HEK293 (cell line): ENCODE measurements around the gene COL25A1.

ENCODE experiments used
- CTCF ChIA-PET: fragments of 350-600 bp; formaldehyde crosslinking; extraction: SDS; loops from one replicate; lab custom pipeline; 2021; ENCODE audit warnings: antibody characterized with exemption; lab: Yijun Ruan, JAX
- POLR2A ChIA-PET: fragments of 300-600 bp; formaldehyde crosslinking; extraction: SDS; loops from one replicate; lab custom pipeline; 2020; ENCODE audit warnings: antibody characterized with exemption, inconsistent platforms; lab: Yijun Ruan, JAX
- H3K27ac ChIP-seq: fragments of 200-500 bp; sonication (Bioruptor generic); 2 replicates; pipeline ENCODE4 v1.5.1; 2014; ENCODE audit warnings: low read depth, low read length, control low read depth, inconsistent platforms; ENCODE audit errors: extremely low read depth
- H3K36me3 ChIP-seq, 2 experiments: fragments of 200-500 bp in 1 of 2; sonication (Bioruptor generic) in 1 of 2; 1 replicate in 1 of 2; 2 replicates in 1 of 2; pipeline ENCODE4 v1.5.1; 2014 to 2017; ENCODE audit warnings: inconsistent platforms in 2 of 2, low read length in 2 of 2; ENCODE audit not compliant: control insufficient read depth in 2 of 2, insufficient read depth in 1 of 2
- H3K4me1 ChIP-seq: fragments of 200-500 bp; sonication (Bioruptor generic); 2 replicates; pipeline ENCODE4 v1.5.1; 2014; ENCODE audit warnings: mild to moderate bottlenecking, low read length, inconsistent platforms; ENCODE audit not compliant: control insufficient read depth, insufficient read depth
- H3K4me3 ChIP-seq: 2 replicates; pipeline ENCODE4 v1.5.1; 2011; ENCODE audit warnings: low read depth, mild to moderate bottlenecking, control low read depth, low read length, moderate library complexity
- H3K9me3 ChIP-seq: fragments of 200-500 bp; sonication (Bioruptor generic); 2 replicates; pipeline ENCODE4 v1.5.1; 2014; ENCODE audit warnings: low read depth, low read length, inconsistent platforms; ENCODE audit not compliant: control insufficient read depth, insufficient read depth
- FEZF1 ChIP-seq: fragments of 450-650 bp; formaldehyde crosslinking; IDR thresholded peaks from 2 replicates; pipeline ENCODE4 v1.5.1; 2016; ENCODE audit warnings: missing biosample characterization, missing genetic modification characterization
- GLIS1 ChIP-seq: fragments of 450-650 bp; formaldehyde crosslinking; IDR thresholded peaks from 2 replicates; pipeline ENCODE4 v1.5.1; 2016; ENCODE audit warnings: missing biosample characterization, missing genetic modification characterization
- PRDM1 ChIP-seq: fragments of 450-650 bp; formaldehyde crosslinking; IDR thresholded peaks from 2 replicates; pipeline ENCODE4; 2016; ENCODE audit warnings: missing biosample characterization, missing genetic modification characterization
- SP2 ChIP-seq: fragments of 450-650 bp; formaldehyde crosslinking; IDR thresholded peaks from 2 replicates; pipeline ENCODE4 v1.5.1; 2016; ENCODE audit warnings: missing biosample characterization, missing genetic modification characterization
- ZNF157 ChIP-seq: fragments of 450-650 bp; formaldehyde crosslinking; IDR thresholded peaks from 2 replicates; pipeline ENCODE4 v1.5.1; 2016; ENCODE audit warnings: missing biosample characterization, missing genetic modification characterization
- ZNF280C ChIP-seq: fragments of 450-650 bp; formaldehyde crosslinking; IDR thresholded peaks from 2 replicates; pipeline ENCODE4 v1.5.1; 2016; ENCODE audit warnings: missing biosample characterization, missing genetic modification characterization
- ZNF48 ChIP-seq: fragments of 450-650 bp; formaldehyde crosslinking; IDR thresholded peaks from 2 replicates; pipeline ENCODE4 v1.5.1; 2016; ENCODE audit warnings: missing biosample characterization, missing genetic modification characterization
- ZNF488 ChIP-seq: fragments of 450-650 bp; formaldehyde crosslinking; IDR thresholded peaks from 2 replicates; pipeline ENCODE4 v1.5.1; 2016; ENCODE audit warnings: missing biosample characterization, missing genetic modification characterization
- ZNF561 ChIP-seq: fragments of 450-650 bp; IDR thresholded peaks from 2 replicates; pipeline ENCODE4 v1.5.1; 2018; ENCODE audit warnings: missing biosample characterization, missing genetic modification characterization, borderline replicate concordance
- ZNF580 ChIP-seq: fragments of 450-650 bp; formaldehyde crosslinking; IDR thresholded peaks from 2 replicates; pipeline ENCODE4 v1.5.1; 2016; ENCODE audit warnings: missing biosample characterization, missing genetic modification characterization
- ZNF639 ChIP-seq: fragments of 450-650 bp; formaldehyde crosslinking; IDR thresholded peaks from 2 replicates; pipeline ENCODE4 v1.5.1; 2016; ENCODE audit warnings: missing biosample characterization, missing genetic modification characterization
- ZNF660 ChIP-seq: fragments of 450-650 bp; IDR thresholded peaks from 2 replicates; pipeline ENCODE4 v1.5.1; 2018; ENCODE audit warnings: missing biosample characterization, mild to moderate bottlenecking, missing genetic modification characterization
- ZNF776 ChIP-seq: fragments of 450-650 bp; formaldehyde crosslinking; IDR thresholded peaks from 2 replicates; pipeline ENCODE4 v1.5.0; 2017; ENCODE audit warnings: missing biosample characterization, missing genetic modification characterization, borderline replicate concordance
- TF ChIP-seq, protein P1 (sequence below): fragments of 450-650 bp; formaldehyde crosslinking; IDR thresholded peaks from 2 replicates; pipeline ENCODE4 v1.5.1; 2016; ENCODE audit warnings: missing biosample characterization, missing genetic modification characterization

The COL25A1 gene

GRCh38 chr4:109040441-109040840 is 262.0 kb downstream of the COL25A1 start:
- Histone ChIP-seq H3K36me3 (no peaks in the 10 kb centered on the region), H3K9me3 (no peaks in the 10 kb centered on the region), H3K27ac (no peak overlapping the region), H3K4me3 (no peak overlapping the region), H3K4me1 (no peaks in the 10 kb centered on the region)
- CTCF ChIA-PET = no interaction called here
- TF ChIP-seq, protein P1, sequence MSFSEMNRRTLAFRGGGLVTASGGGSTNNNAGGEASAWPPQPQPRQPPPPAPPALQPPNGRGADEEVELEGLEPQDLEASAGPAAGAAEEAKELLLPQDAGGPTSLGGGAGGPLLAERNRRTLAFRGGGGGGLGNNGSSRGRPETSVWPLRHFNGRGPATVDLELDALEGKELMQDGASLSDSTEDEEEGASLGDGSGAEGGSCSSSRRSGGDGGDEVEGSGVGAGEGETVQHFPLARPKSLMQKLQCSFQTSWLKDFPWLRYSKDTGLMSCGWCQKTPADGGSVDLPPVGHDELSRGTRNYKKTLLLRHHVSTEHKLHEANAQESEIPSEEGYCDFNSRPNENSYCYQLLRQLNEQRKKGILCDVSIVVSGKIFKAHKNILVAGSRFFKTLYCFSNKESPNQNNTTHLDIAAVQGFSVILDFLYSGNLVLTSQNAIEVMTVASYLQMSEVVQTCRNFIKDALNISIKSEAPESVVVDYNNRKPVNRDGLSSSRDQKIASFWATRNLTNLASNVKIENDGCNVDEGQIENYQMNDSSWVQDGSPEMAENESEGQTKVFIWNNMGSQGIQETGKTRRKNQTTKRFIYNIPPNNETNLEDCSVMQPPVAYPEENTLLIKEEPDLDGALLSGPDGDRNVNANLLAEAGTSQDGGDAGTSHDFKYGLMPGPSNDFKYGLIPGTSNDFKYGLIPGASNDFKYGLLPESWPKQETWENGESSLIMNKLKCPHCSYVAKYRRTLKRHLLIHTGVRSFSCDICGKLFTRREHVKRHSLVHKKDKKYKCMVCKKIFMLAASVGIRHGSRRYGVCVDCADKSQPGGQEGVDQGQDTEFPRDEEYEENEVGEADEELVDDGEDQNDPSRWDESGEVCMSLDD = no peak
- POLR2A ChIA-PET = no interaction called here

DNA sequence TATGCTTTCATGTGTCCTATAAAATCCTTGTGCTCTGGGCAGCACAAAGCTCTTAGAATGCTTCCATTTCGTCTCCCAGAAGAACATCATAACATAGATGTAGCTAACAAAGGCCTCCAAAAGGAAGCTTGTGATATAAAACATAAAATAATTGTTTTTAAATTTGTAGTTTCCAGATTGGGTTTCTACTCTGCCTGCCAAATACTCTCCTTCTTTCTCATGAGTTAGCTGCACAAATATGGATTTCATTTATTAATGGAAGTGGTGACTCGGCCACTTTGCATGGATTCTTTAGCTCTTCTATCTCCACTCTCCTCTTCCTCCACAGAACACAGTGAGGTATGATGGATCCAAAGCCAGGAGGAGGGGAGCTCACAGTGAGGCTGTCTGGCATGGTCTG is 265.4 kb downstream of the COL25A1 start:
- CTCF ChIA-PET = no interaction called here
- POLR2A ChIA-PET = no interaction called here

More for the DNA sequence above, 265.4 kb downstream of the COL25A1 start:
- Histone ChIP-seq H3K9me3 (no peaks in the 10 kb centered on the region), H3K36me3 (no peaks in the 10 kb centered on the region), H3K4me1 (no peaks in the 10 kb centered on the region), H3K4me3 (no peak overlapping the region), H3K27ac (no peak overlapping the region)
- TF ChIP-seq, protein P1 = no peak
- TF ChIP-seq GLIS1 (tag by site-specific recombination) (no peak), ZNF580 (tag by site-specific recombination) (no peak), ZNF488 (tag by site-specific recombination) (no peak), ZNF660 (no peak), SP2 (tag by site-specific recombination) (no peak), PRDM1 (no peak), ZNF48 (tag by site-specific recombination) (no peak), ZNF280C (no peak), ZNF561 (tag by site-specific recombination) (no peak), FEZF1 (tag by site-specific recombination) (no peak), ZNF776 (tag by site-specific recombination) (no peak), ZNF639 (no peak), ZNF157 (no peak)
